ENCODE measurements around the gene LAMA3.

The LAMA3 gene

DNA sequence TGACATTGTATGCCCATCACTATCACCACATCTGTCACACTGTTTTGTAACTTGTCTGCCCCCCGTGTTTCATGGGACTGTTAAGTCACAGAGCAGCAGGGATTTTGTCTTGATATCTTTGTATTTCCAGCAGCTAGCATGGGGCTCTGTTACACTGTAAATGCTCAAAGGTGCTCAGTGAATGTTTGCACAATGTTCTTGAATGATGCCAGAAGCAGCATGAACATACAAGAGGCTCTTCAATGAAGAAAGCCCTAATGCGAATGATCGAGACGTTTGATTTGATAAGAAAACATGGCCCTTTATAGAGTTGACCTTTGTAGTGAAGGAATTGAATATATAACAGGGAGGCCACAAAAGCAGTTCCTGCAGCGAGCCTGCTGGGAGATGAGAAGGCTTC lies 204.4 kb downstream of the LAMA3 start:
- Histone ChIP-seq H3K4me3 (ENCODE audit: low read depth in 1 of 2, low read length in 2 of 2) (no peak overlapping the region), H3K27me3 (ENCODE audit: insufficient read depth, low read length, poor library complexity) (no peaks in the 10 kb centered on the region), H3K27ac (ENCODE audit: low read length) (no peak overlapping the region), H3K4me2 (ENCODE audit: insufficient read depth, low read length) (no peak overlapping the region), H3K79me2 (ENCODE audit: insufficient read depth, low read length) (no peaks in the 10 kb centered on the region), H3K4me1 (ENCODE audit: insufficient read depth, low read length) (no peaks in the 10 kb centered on the region), H3K9ac (ENCODE audit: low read depth, low read length) (no peak overlapping the region), H3K9me3 (ENCODE audit: insufficient read depth, low read length, severe bottlenecking) (no peaks in the 10 kb centered on the region), H2AFZ (ENCODE audit: low read depth, low read length) (no peak overlapping the region), H3K36me3 (ENCODE audit: insufficient read depth, low read length) (no peaks in the 10 kb centered on the region), H4K20me1 (ENCODE audit: insufficient read depth, low read length) (no peaks in the 10 kb centered on the region)
- DNase-seq (no peak), ATAC-seq (ENCODE audit: insufficient read depth, low read depth) (no peak)
- TF ChIP-seq EZH2 (IDR thresholded peaks at IDR 0.05; ENCODE audit: borderline replicate concordance, low read depth, low read length, severe bottlenecking) = no peak
- TF ChIP-seq, protein P1, sequence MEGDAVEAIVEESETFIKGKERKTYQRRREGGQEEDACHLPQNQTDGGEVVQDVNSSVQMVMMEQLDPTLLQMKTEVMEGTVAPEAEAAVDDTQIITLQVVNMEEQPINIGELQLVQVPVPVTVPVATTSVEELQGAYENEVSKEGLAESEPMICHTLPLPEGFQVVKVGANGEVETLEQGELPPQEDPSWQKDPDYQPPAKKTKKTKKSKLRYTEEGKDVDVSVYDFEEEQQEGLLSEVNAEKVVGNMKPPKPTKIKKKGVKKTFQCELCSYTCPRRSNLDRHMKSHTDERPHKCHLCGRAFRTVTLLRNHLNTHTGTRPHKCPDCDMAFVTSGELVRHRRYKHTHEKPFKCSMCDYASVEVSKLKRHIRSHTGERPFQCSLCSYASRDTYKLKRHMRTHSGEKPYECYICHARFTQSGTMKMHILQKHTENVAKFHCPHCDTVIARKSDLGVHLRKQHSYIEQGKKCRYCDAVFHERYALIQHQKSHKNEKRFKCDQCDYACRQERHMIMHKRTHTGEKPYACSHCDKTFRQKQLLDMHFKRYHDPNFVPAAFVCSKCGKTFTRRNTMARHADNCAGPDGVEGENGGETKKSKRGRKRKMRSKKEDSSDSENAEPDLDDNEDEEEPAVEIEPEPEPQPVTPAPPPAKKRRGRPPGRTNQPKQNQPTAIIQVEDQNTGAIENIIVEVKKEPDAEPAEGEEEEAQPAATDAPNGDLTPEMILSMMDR (IDR thresholded peaks at IDR 0.05; ENCODE audit: borderline replicate concordance, extremely low read depth, low read length, poor library complexity, severe bottlenecking) = no peak

DNA sequence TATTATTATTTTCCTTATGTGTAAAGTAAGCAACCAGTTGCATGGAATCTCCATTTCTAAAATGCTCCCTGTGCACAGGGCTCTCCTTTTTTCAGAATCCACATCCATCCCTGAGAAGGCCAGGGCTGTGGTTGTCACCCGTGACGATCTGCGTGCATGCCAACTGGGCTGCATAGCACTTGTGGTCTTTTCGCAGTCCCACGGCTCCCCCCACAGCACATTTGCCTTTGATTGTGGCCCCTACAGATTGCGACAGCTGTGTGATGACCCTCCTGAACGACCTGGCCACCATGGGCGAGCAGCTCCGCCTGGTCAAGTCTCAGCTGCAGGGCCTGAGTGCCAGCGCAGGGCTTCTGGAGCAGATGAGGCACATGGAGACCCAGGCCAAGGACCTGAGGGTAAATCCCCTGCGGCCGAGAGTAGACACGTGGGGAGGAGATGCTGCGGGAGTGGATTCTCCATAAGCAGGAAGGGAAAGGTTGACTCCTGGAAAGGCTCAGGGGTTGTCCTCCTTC lies 205.5 kb downstream of the LAMA3 start:
- H3K4me1 ChIP-seq (ENCODE audit: insufficient read depth, low read length) = no peaks in the 10 kb centered on the region
- TF ChIP-seq, protein P1 (IDR thresholded peaks at IDR 0.05; ENCODE audit: borderline replicate concordance, extremely low read depth, low read length, poor library complexity, severe bottlenecking) = peak; percentile 19
- TF ChIP-seq EZH2 (IDR thresholded peaks at IDR 0.05; ENCODE audit: borderline replicate concordance, low read depth, low read length, severe bottlenecking) = no peak
- no peaks in the 10 kb centered on the region for H3K36me3 ChIP-seq (ENCODE audit: insufficient read depth, low read length)
- no peaks in the 10 kb centered on the region for H4K20me1 ChIP-seq (ENCODE audit: insufficient read depth, low read length)
- DNase-seq (no peak), ATAC-seq (ENCODE audit: insufficient read depth, low read depth) (no peak)
- no peaks in the 10 kb centered on the region for H3K27me3 ChIP-seq (ENCODE audit: insufficient read depth, low read length, poor library complexity)
- no peak overlapping the region for H3K4me2 ChIP-seq (ENCODE audit: insufficient read depth, low read length)
- H3K27ac ChIP-seq (ENCODE audit: low read length) = no peak overlapping the region
- H2AFZ ChIP-seq (ENCODE audit: low read depth, low read length) = no peak overlapping the region
- no peak overlapping the region for H3K4me3 ChIP-seq (ENCODE audit: low read depth in 1 of 2, low read length in 2 of 2)
- H3K79me2 ChIP-seq (ENCODE audit: insufficient read depth, low read length) = no peaks in the 10 kb centered on the region
- no peak overlapping the region for H3K9ac ChIP-seq (ENCODE audit: low read depth, low read length)
- no peaks in the 10 kb centered on the region for H3K9me3 ChIP-seq (ENCODE audit: insufficient read depth, low read length, severe bottlenecking)

DNA sequence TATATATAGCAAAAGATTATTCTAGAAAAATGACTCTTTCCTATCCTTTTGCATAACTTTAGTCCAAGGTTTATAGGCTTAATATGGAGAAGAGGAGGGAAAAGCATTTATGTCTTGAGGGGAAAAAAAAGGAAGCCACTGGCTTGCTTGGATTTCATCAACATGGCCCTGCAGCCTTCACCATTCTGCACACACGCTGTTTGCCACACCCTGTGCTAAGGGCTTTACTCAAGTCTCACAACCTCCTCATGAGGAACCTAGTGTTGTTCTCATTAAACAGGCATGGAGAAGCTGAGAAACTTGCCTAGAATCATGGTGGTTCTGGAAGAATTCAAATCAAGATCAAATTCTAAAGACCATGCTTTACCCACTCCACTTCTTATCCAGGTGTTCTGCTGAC lies 208.0 kb downstream of the LAMA3 start:
- Histone ChIP-seq H2AFZ (ENCODE audit: low read depth, low read length) (no peak overlapping the region), H3K9ac (ENCODE audit: low read depth, low read length) (no peak overlapping the region), H3K79me2 (ENCODE audit: insufficient read depth, low read length) (no peaks in the 10 kb centered on the region), H3K36me3 (ENCODE audit: insufficient read depth, low read length) (no peaks in the 10 kb centered on the region), H3K4me1 (ENCODE audit: insufficient read depth, low read length) (no peaks in the 10 kb centered on the region), H3K27ac (ENCODE audit: low read length) (no peak overlapping the region), H3K27me3 (ENCODE audit: insufficient read depth, low read length, poor library complexity) (no peaks in the 10 kb centered on the region), H4K20me1 (ENCODE audit: insufficient read depth, low read length) (no peaks in the 10 kb centered on the region), H3K9me3 (ENCODE audit: insufficient read depth, low read length, severe bottlenecking) (no peaks in the 10 kb centered on the region), H3K4me2 (ENCODE audit: insufficient read depth, low read length) (no peak overlapping the region), H3K4me3 (ENCODE audit: low read depth in 1 of 2, low read length in 2 of 2) (no peak overlapping the region)
- no peak for TF ChIP-seq EZH2 (IDR thresholded peaks at IDR 0.05; ENCODE audit: borderline replicate concordance, low read depth, low read length, severe bottlenecking)
- TF ChIP-seq, protein P1 (IDR thresholded peaks at IDR 0.05; ENCODE audit: borderline replicate concordance, extremely low read depth, low read length, poor library complexity, severe bottlenecking) = no peak
- DNase-seq (no peak), ATAC-seq (ENCODE audit: insufficient read depth, low read depth) (no peak)

DNA sequence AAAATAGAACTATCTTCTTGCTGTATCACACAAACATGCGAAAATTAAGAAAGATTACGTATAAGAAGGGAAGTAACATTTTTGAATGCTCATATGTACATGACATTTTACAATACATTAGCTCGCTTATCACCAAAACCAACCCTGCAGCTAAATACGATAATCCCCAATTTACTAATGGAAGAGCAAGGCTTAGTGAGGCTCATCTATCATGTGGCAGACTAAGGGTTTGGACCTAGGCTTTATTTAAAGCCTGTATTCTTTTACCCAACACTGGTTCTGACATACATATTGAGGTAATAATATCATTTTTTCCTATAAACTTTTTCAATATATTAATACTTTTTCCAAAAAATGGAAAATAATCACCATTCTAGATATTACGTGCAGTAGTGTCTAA lies 208.5 kb downstream of the LAMA3 start:
- ATAC-seq (ENCODE audit: insufficient read depth, low read depth) = no peak
- Histone ChIP-seq H3K4me3 (ENCODE audit: low read depth in 1 of 2, low read length in 2 of 2) (no peak overlapping the region), H4K20me1 (ENCODE audit: insufficient read depth, low read length) (no peaks in the 10 kb centered on the region), H3K79me2 (ENCODE audit: insufficient read depth, low read length) (no peaks in the 10 kb centered on the region), H3K36me3 (ENCODE audit: insufficient read depth, low read length) (no peaks in the 10 kb centered on the region), H3K27ac (ENCODE audit: low read length) (no peak overlapping the region), H3K27me3 (ENCODE audit: insufficient read depth, low read length, poor library complexity) (no peaks in the 10 kb centered on the region), H3K9ac (ENCODE audit: low read depth, low read length) (no peak overlapping the region), H3K4me1 (ENCODE audit: insufficient read depth, low read length) (no peaks in the 10 kb centered on the region), H3K9me3 (ENCODE audit: insufficient read depth, low read length, severe bottlenecking) (no peaks in the 10 kb centered on the region), H2AFZ (ENCODE audit: low read depth, low read length) (no peak overlapping the region), H3K4me2 (ENCODE audit: insufficient read depth, low read length) (no peak overlapping the region)
- TF ChIP-seq, protein P1 (IDR thresholded peaks at IDR 0.05; ENCODE audit: borderline replicate concordance, extremely low read depth, low read length, poor library complexity, severe bottlenecking) = no peak
- TF ChIP-seq EZH2 (IDR thresholded peaks at IDR 0.05; ENCODE audit: borderline replicate concordance, low read depth, low read length, severe bottlenecking) = no peak
- DNase-seq = no peak

All from DND-41 (cell line).